Mucosa of descending colon (tissue), 3 donors: ENCODE results near the gene PTGDR. TPM values are rescaled to one million over a fixed set of nuclear protein-coding genes. Genes with fewer than 3 reads are reported as not detected.

Source experiments
- ATAC-seq: fragments of 200-7000 bp; cut with Tn5 transposase; one replicate; pipeline ENCODE4 v1.9.1; 2020; ENCODE audit warnings: mild to moderate bottlenecking, moderate library complexity
- DNase-seq, 3 donors: peaks; one replicate each; pipeline ENCODE4 v3.0.0-alpha.2; 2020
- H3K36me3 ChIP-seq: fragments of 200-600 bp; one replicate; pipeline ENCODE4 v1.8.0; 2021; ENCODE audit warnings: low read depth, mild to moderate bottlenecking
- H3K4me1 ChIP-seq: fragments of 200-600 bp; one replicate; pipeline ENCODE4 v1.8.0; 2021; ENCODE audit warnings: low read depth, mild to moderate bottlenecking
- H3K4me3 ChIP-seq: fragments of 200-600 bp; one replicate; pipeline ENCODE4 v1.8.0; 2021; ENCODE audit warnings: mild to moderate bottlenecking
- H3K9me3 ChIP-seq: fragments of 200-600 bp; one replicate; pipeline ENCODE4 v1.8.0; 2021; ENCODE audit warnings: mild to moderate bottlenecking
- intact Hi-C, 2 donors: fragments of 100-400 bp; cut with DNase I in 1 of 2; cut with micrococcal nuclease in 1 of 2; formaldehyde crosslinking; loops; one replicate each; pipeline versions ENCODE4 v1.11.0 to v1.11.1; 2022; cut with DNase I, micrococcal nuclease
- total RNA-seq, 3 donors: library from RNA; stranded (reverse); fragmentation: NEBNext Ultra II Directional in 2 of 3; extraction: Animal tissue kit (Norgen Biotek cat#: 25700) in 2 of 3; gene quantifications; one replicate each; pipeline versions ENCODE4 v1.2.1 to v1.2.4, GENCODE V29; 2021 to 2023
- TF ChIP-seq, protein P1 (sequence below): fragments of 200-600 bp; IDR thresholded peaks from one replicate; pipeline ENCODE4 v1.8.0; 2022; ENCODE audit warnings: antibody characterized with exemption, mild to moderate bottlenecking
- donor health status: DM: no; HTN: no; CAD: no; lungs with moderate emphysema.
- donor health status: DM: no; HTN: no; CAD: no.
- donor health status: DM: no; HTN: yes; CAD: no.

Gene PTGDR
- total RNA-seq, 3 donors from 2014 or later: 10.0 to 23.7 (median 20.9) TPM

DNA sequence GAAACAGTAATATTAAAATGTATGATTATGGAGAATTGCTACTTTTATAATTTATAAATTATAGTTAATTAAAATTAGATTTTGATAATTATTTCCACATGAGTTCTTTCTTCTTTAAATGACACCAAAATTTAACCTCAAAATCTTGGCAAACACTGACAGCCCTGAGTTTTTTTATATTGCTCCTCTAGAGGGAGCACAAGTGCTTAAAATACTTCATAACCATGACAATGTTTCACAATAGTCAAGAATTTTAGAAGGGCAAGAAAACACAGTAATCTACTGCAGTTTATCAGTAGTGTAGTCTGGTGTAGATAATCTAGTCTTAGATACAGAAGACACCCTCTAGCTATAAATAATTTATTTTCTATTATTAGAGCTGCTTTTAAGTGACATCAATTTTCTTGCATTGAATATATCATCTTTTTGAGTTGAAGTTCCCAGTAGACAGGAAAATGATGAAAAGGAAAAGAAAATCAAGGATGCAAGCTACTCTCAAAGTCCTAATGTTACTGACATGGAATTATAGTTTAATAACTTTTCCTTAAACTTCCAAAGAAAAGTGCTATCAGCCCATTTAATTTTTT, 32.3 kb downstream of the PTGDR start:
- no peaks in the 10 kb centered on the region for H3K9me3 ChIP-seq
- DNase-seq: peak in 1 of 3 donors; percentile 41
- no peak overlapping the region for H3K4me3 ChIP-seq
- peaks cover 8% of the 10 kb centered on the region for H3K4me1 ChIP-seq
- intact Hi-C loops: loop anchor here (5.0 kb wide), 1 partner anchor 173 kb away; no protein-coding TSS in a partner anchor
- TF ChIP-seq, protein P1, sequence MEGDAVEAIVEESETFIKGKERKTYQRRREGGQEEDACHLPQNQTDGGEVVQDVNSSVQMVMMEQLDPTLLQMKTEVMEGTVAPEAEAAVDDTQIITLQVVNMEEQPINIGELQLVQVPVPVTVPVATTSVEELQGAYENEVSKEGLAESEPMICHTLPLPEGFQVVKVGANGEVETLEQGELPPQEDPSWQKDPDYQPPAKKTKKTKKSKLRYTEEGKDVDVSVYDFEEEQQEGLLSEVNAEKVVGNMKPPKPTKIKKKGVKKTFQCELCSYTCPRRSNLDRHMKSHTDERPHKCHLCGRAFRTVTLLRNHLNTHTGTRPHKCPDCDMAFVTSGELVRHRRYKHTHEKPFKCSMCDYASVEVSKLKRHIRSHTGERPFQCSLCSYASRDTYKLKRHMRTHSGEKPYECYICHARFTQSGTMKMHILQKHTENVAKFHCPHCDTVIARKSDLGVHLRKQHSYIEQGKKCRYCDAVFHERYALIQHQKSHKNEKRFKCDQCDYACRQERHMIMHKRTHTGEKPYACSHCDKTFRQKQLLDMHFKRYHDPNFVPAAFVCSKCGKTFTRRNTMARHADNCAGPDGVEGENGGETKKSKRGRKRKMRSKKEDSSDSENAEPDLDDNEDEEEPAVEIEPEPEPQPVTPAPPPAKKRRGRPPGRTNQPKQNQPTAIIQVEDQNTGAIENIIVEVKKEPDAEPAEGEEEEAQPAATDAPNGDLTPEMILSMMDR: peak; percentile 46
- ATAC-seq: peak; percentile 70
- no peaks in the 10 kb centered on the region for H3K36me3 ChIP-seq

DNA sequence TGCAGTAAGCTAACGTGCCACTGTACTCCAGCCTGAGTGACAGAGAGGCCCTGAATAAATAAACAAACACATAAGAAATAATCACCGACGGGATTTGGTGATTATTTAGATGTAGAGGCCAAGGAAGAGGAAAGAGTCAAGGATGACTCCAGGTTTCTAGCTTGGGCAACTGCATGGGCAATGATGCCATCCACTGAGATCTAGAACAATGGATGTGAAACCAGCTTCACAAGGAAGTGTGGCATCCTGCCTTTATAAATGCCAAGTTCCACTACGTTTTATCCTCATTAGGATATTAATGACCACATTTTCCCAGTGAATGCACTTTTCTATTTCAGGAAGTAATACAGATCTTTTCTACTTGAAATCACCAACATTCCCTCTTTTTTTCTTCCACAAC, 35.7 kb downstream of the PTGDR start:
- ATAC-seq (no peak), DNase-seq (no peak)
- TF ChIP-seq, protein P1: no peak
- no peak overlapping the region for H3K4me3 ChIP-seq
- intact Hi-C loops: loop anchor here in 1 of 2 donors (5.0 kb wide), 1 partner anchor 169 kb away; no protein-coding TSS in a partner anchor
- H3K4me1 ChIP-seq: peaks cover 20% of the 10 kb centered on the region
- H3K36me3 ChIP-seq: no peaks in the 10 kb centered on the region
- H3K9me3 ChIP-seq: no peaks in the 10 kb centered on the region

DNA sequence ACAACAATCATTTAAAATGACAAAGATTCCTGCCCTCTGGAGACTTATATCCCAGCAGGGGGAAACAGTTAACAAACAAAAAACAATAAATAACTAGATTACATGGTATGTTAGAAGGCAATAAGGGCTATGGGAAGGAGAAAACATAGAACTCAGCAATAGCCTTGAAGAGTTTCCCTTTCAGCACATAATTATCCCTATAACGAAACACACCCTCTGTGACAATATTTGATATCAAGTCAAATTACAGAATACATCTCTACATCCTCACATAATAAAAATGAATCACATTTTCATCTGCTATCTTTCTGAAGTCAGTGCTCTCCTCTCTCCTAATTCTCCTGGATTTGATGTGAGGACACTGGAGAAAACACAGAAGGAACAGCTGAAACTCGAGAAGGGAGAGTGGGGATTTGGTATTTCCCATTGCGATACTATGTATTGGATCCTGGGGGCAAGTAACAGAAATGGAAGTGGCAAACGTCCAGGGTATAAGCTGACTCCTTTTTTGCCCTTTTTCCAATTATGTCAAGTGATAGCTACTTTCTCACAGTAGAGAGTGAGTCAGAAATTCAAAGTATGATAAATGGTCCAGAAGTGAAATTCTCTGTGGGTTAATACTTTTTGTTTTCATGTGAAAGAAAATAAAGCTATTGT, 36.9 kb downstream of the PTGDR start:
- no peaks in the 10 kb centered on the region for H3K9me3 ChIP-seq
- ATAC-seq: peak; percentile 63
- TF ChIP-seq, protein P1: no peak
- H3K36me3 ChIP-seq: no peaks in the 10 kb centered on the region
- no peak for DNase-seq
- H3K4me3 ChIP-seq: no peak overlapping the region
- H3K4me1 ChIP-seq: peaks cover 20% of the 10 kb centered on the region
- intact Hi-C loops: loop anchor here in 1 of 2 donors (5.0 kb wide), 1 partner anchor 168 kb away; no protein-coding TSS in a partner anchor

DNA sequence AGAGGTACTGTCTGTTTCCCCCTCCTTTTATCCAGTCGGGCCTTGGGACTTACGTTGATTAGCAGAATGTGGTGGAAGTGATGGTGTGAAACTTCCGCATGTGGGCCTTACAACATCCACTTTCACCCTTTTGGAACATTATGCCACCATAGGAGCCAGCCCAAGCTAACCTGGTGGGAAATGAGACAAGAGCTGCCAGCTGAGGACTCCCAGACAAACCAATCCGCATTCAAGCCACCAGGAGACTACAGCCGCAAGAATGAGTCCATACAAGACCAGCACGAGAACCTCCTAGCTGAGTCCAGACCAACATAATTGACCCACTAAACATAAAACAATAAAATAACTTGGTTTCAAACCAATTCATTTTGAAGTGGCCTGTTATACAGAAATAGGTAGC, 37.5 kb downstream of the PTGDR start:
- TF ChIP-seq, protein P1: no peak
- ATAC-seq (no peak), DNase-seq (no peak)
- intact Hi-C loops: no loop called here
- Histone ChIP-seq H3K9me3 (no peaks in the 10 kb centered on the region), H3K36me3 (no peaks in the 10 kb centered on the region), H3K4me3 (no peak overlapping the region), H3K4me1 (peaks cover 20% of the 10 kb centered on the region)

DNA sequence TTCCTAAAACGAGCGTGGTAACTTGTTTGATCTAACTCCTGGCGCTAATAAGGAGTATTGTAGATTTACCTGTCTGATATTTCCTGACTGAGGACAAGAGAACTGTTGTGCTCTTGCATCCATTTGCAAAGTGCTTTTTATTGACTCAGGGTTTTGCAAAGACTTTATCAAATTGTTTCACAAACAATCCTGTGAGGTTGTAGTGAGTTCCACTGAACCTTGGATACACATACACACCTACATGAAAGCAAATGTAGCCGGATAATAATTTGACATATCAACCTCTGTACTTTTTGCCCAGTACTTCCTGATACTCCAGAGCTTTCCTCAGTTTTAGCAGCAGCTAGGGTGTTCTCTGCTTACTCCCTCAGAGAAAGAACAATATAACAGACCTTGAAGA, 39.9 kb downstream of the PTGDR start:
- intact Hi-C loops: no loop called here
- Histone ChIP-seq H3K4me3 (no peak overlapping the region), H3K9me3 (no peaks in the 10 kb centered on the region), H3K4me1 (peaks cover 20% of the 10 kb centered on the region), H3K36me3 (no peaks in the 10 kb centered on the region)
- ATAC-seq: peak; percentile 84
- no peak for DNase-seq
- TF ChIP-seq, protein P1: no peak
